Measurements from ENCODE around the gene FAM222B.

The FAM222B gene

GRCh38 chr17:28854457-28855335, 12.1 kb upstream of the FAM222B start, which contains the start of gene ERAL1:
ERAL1 (plus strand) TSS chr17:28855016; CDS start chr17:28855035, 19 bp downstream.
- TF ChIP-seq CTCF (IDR thresholded peaks at IDR 0.05; ENCODE audit: low read depth, low read length, poor library complexity, severe bottlenecking) (no peak), EZH2phosphoT487 (IDR thresholded peaks at IDR 0.05; ENCODE audit: borderline replicate concordance, low read length) (no peak)
- Histone ChIP-seq H3K4me1 (ENCODE audit: control insufficient read depth, low read length) (peaks cover 18% of the 10 kb centered on the region), H3K4me2 (ENCODE audit: low read length) (peak within 1 kb of the TSS; percentile 98), H3K9me3 (ENCODE audit: control insufficient read depth, insufficient read depth, low read length) (no peaks in the 10 kb centered on the region), H3K4me3 (ENCODE audit: low read length) (peak within 1 kb of the TSS; percentile 91), H3K79me2 (ENCODE audit: control insufficient read depth, low read length) (peaks cover 24% of the 10 kb centered on the region), H3K27me3 (ENCODE audit: control insufficient read depth, low read length) (no peaks in the 10 kb centered on the region), H4K20me1 (ENCODE audit: control insufficient read depth, insufficient read depth, low read depth, low read length) (no peaks in the 10 kb centered on the region), H3K9me2 (replicated peaks; ENCODE audit: control insufficient read depth, low read length) (no peaks in the 10 kb centered on the region), H3K36me3 (ENCODE audit: control insufficient read depth, low read length) (peaks cover 24% of the 10 kb centered on the region), H3F3A (ENCODE audit: control insufficient read depth, insufficient read depth) (0 out of 2 replicates have a peak, but pooled peaks cover 2% of the 10 kb centered on the region), H3K27ac (ENCODE audit: low read depth, low read length) (peak within 1 kb of the TSS; percentile 31)

GRCh38 chr17:28853295-28853694, 10.7 kb upstream of the FAM222B start:
- Histone ChIP-seq H3K79me2 (ENCODE audit: control insufficient read depth, low read length) (peaks cover 24% of the 10 kb centered on the region), H3K4me3 (ENCODE audit: low read length) (no peak overlapping the region), H4K20me1 (ENCODE audit: control insufficient read depth, insufficient read depth, low read depth, low read length) (no peaks in the 10 kb centered on the region), H3F3A (ENCODE audit: control insufficient read depth, insufficient read depth) (0 out of 2 replicates have a peak, but pooled peaks cover 2% of the 10 kb centered on the region), H3K27ac (ENCODE audit: low read depth, low read length) (no peak overlapping the region), H3K9me3 (ENCODE audit: control insufficient read depth, insufficient read depth, low read length) (no peaks in the 10 kb centered on the region), H3K4me1 (ENCODE audit: control insufficient read depth, low read length) (peaks cover 18% of the 10 kb centered on the region), H3K9me2 (replicated peaks; ENCODE audit: control insufficient read depth, low read length) (no peaks in the 10 kb centered on the region), H3K27me3 (ENCODE audit: control insufficient read depth, low read length) (no peaks in the 10 kb centered on the region), H3K36me3 (ENCODE audit: control insufficient read depth, low read length) (peaks cover 15% of the 10 kb centered on the region), H3K4me2 (ENCODE audit: low read length) (no peak overlapping the region)
- no peak for TF ChIP-seq CTCF (IDR thresholded peaks at IDR 0.05; ENCODE audit: low read depth, low read length, poor library complexity, severe bottlenecking)

GRCh38 chr17:28849281-28849680, 6.7 kb upstream of the FAM222B start:
- no peaks in the 10 kb centered on the region for H4K20me1 ChIP-seq (ENCODE audit: control insufficient read depth, insufficient read depth, low read depth, low read length)
- no peak overlapping the region for H3K27ac ChIP-seq (ENCODE audit: low read depth, low read length)
- peaks cover 8% of the 10 kb centered on the region for H3K4me1 ChIP-seq (ENCODE audit: control insufficient read depth, low read length)
- no peaks in the 10 kb centered on the region for H3K36me3 ChIP-seq (ENCODE audit: control insufficient read depth, low read length)
- no peaks in the 10 kb centered on the region for H3K27me3 ChIP-seq (ENCODE audit: control insufficient read depth, low read length)
- H3K9me2 ChIP-seq (replicated peaks; ENCODE audit: control insufficient read depth, low read length), result no peaks in the 10 kb centered on the region
- no peak overlapping the region for H3K4me2 ChIP-seq (ENCODE audit: low read length)
- peaks cover 3% of the 10 kb centered on the region for H3K79me2 ChIP-seq (ENCODE audit: control insufficient read depth, low read length)
- H3K4me3 ChIP-seq (ENCODE audit: low read length), result no peak overlapping the region
- H3F3A ChIP-seq (ENCODE audit: control insufficient read depth, insufficient read depth), result 0 out of 2 replicates have a peak, but pooled peaks cover 2% of the 10 kb centered on the region
- no peaks in the 10 kb centered on the region for H3K9me3 ChIP-seq (ENCODE audit: control insufficient read depth, insufficient read depth, low read length)
- TF ChIP-seq CTCF (IDR thresholded peaks at IDR 0.05; ENCODE audit: low read depth, low read length, poor library complexity, severe bottlenecking), result no peak
- no peak for TF ChIP-seq EZH2phosphoT487 (IDR thresholded peaks at IDR 0.05; ENCODE audit: borderline replicate concordance, low read length)

Measured in DOHH2 (cell line).